ENCODE results near the gene DLGAP1. TPM values are rescaled to one million over a fixed set of nuclear protein-coding genes. Genes with fewer than 3 reads are reported as not detected.

Gene DLGAP1
- total and polyA plus RNA-seq, 2 experiments from 2014 or later = 17.0 to 48.5 TPM

- TF ChIP-seq ZNF462 (CRISPR knock-in tag; IDR thresholded peaks at IDR 0.05) = no peak
Observed at GRCh38 chr18:3665204-3665603, 789.9 kb downstream of the DLGAP1 start (continued).

- H3K36me3 Mint-ChIP-seq (ENCODE audit: low read depth) = peaks cover 31% of the 10 kb centered on the region
- no peak for TF ChIP-seq CREB1 (CRISPR knock-in tag; IDR thresholded peaks at IDR 0.05; ENCODE audit: low read depth)
- no peak for TF ChIP-seq JUNB (IDR thresholded peaks at IDR 0.05; ENCODE audit: unreplicated experiment)
- TF ChIP-seq EZH2 (IDR thresholded peaks at IDR 0.05; ENCODE audit: low read depth, unreplicated experiment) = no peak
- TF ChIP-seq ETS1 (IDR thresholded peaks at IDR 0.05) = no peak
- no peak for TF ChIP-seq ZNF462 (CRISPR knock-in tag; IDR thresholded peaks at IDR 0.05)
- no peak for TF ChIP-seq ZNF331 (CRISPR knock-in tag; IDR thresholded peaks at IDR 0.05; ENCODE audit: low read depth)
Observed at GRCh38 chr18:3664563-3665178, 790.4 kb downstream of the DLGAP1 start.

More at GRCh38 chr18:3664563-3665178, 790.4 kb downstream of the DLGAP1 start:
- Histone ChIP-seq H3K4me2 (peak overlapping the region; percentile 40; the same call in 1 of the 2 replicates), H3K27ac (ENCODE audit: low read depth) (peak overlapping the region; percentile 76; the same call in 1 of the 2 replicates), H3K36me3 (ENCODE audit: insufficient read depth) (no peaks in the 10 kb centered on the region), H3K9me2 (ENCODE audit: insufficient read depth) (no peaks in the 10 kb centered on the region), H4K20me1 (replicated peaks; ENCODE audit: insufficient read depth) (no peaks in the 10 kb centered on the region), H2AFZ (no peak overlapping the region), H3K4me3 (no peak overlapping the region), H3K4me1 (ENCODE audit: insufficient read depth) (peaks cover 14% of the 10 kb centered on the region), H3K79me2 (replicated peaks; ENCODE audit: insufficient read depth) (no peaks in the 10 kb centered on the region), H3K27me3 (ENCODE audit: insufficient read depth) (no peaks in the 10 kb centered on the region), H3F3A (replicated peaks; ENCODE audit: low read depth) (peaks cover 3% of the 10 kb centered on the region; the same call in 1 of the 2 replicates)
- peak; percentile 51 for DNase-seq (ENCODE audit: low spot score)
- peak; percentile 53 for ATAC-seq
- peaks cover 16% of the 10 kb centered on the region; the same call in 2 of the 3 replicates for H3K9me3 Mint-ChIP-seq
- peaks cover 4% of the 10 kb centered on the region for H3K27me3 Mint-ChIP-seq (ENCODE audit: insufficient read depth, low read depth, poor library complexity)
- peaks cover 28% of the 10 kb centered on the region for H3K4me1 Mint-ChIP-seq
- no peak overlapping the region; the same call in 1 of the 2 replicates for H3K27ac Mint-ChIP-seq
- peak overlapping the region; percentile 8; the same call in 1 of the 3 replicates for H3K4me3 Mint-ChIP-seq

Measured in GM23338 (cell line).